NCI-H446 treated with DMSO at 0.1 percent for 48 hours (cell line): ENCODE measurements around the gene TNRC6B.

Experiments used
- DNase-seq: peaks from one replicate; lab custom pipeline; 2025; lab: John Stamatoyannopoulos, UW

The TNRC6B gene

DNA sequence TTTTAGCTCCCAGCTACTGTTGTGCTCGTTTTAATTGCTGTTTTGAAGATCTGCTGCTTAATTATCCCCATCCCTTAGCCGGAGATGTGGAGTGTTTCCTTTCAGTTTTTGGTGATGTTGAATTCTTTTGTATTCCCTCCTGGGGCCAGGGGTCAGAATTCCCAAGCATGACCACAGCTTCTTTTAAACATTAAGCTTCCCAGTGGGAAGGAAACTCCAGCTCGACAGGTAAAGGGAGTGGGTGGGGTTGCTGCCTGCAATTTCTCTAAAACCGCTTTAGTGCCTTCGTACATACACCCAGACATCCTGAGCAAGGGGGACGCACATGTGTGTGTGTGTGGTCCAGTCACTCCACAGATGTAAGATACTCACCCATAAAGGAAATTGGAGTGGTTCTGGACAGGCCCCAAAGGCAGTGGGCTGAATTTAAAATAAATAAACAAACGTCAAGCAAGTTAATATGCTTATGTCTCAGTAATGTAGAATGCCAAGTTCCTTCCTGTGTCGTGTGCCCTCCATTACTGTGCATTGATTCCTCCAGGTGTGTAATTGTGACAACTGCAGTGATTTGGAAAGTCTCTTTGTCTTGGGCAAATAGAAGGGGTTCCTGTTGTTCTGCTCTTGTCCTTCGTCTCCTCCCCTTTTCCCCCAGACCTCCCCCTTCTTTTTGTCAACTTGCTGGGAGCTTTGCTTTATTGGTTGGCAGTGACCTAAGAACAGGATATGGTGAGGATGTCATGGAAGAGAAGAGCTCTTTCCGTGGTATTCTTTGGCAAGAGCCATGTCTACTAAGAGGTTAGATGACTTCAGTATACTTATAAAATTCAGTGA lies 149.4 kb downstream of the TNRC6B start:
- no peak for DNase-seq

DNA sequence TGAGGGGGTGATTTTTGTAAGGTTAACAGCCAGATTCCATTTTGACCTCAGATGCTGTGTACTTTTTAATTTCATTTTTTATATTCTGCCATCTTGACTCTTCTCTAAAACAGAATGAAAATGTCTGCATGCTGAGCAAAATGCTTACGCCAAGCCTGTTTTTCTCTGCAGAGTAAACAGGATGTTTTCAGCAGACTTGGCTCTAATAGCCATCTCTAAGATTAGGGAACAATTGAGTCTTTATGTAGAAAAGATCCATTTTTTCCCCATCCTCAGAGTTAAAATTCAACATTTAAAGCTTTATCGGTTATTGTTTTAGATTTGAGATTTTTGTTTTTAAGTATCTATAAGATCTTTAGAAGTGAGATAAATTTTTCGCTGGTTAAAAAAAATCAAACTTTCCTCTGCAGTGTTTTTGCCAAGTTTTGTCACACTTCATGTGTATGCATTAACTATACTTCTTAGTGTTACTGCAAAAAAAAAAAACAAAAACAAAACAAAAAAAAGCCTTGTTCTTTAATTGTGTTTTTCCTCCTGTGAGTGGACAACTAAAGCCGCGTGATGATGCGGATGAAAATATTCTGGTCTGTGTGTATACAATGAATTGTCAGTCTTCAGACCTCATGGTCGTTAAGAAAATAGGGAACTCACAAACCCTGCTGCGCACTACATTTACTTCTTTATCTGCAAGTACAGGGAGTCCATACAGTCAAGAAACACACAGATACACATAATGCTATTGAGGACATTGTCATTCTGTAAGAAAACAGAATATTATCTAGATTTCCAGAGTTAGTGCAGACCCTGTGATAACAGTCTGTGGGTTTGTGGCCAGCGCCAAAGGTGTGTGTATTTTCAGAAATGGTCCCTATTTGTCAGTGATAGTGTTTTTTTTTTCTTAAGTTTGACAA lies 151.1 kb downstream of the TNRC6B start:
- no peak for DNase-seq

DNA sequence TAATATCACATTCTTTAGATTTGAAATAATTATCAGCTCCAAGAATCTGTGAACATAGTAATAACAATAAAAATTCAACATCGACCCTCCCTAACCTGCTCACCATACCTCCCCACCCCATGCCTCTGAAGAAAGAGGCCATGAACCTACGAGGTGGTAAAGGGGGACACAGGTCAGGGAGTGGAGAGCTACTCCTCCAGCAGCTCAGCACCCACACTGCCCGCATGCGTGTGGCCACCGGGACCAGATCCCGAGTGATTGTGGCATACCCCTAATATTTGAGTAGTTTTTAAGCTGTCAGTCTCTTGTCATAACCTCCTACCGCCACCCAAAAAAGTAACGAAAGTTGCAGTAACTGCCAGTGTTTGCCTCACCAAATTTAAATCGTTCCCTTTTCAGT lies 151.7 kb downstream of the TNRC6B start:
- no peak for DNase-seq

DNA sequence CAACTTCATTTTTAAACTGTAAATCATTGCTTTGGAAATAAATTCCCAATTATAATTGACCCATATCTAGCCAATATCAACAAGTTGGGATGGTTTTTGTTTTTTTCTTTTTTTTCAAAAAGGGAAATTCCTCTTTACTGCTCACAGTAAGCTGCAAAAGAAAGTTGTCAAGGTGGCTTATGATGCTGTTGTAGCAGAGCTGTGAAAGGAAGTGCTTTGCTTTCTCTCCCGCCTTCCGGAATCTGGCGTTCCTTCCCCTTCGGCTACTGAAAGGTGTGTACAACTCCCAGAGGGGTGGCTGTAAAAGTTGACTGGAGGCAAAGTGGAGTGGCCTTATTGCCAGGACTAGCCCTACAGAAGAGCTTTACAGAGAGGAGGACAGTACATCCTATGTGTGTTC lies 152.4 kb downstream of the TNRC6B start:
- DNase-seq, result no peak

DNA sequence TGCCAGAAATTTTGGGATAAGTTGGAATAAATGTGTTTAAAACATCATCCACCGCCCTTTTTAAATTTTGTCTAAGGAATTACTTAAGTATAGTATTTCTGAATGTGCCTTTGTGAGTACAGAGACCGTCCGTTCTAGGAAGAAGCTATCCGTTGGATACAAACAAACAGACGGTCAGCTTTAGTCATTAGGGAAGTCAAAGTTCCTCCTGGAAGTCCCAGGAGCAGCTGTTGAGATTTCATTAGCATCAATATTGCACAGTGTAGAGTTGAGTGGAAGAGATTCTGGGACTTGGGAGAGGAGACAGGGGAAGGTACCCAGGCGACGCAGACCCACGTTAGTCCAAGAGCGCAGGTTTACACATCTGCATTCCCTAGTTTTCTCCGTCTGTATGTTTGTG lies 152.9 kb downstream of the TNRC6B start:
- DNase-seq, result no peak

DNA sequence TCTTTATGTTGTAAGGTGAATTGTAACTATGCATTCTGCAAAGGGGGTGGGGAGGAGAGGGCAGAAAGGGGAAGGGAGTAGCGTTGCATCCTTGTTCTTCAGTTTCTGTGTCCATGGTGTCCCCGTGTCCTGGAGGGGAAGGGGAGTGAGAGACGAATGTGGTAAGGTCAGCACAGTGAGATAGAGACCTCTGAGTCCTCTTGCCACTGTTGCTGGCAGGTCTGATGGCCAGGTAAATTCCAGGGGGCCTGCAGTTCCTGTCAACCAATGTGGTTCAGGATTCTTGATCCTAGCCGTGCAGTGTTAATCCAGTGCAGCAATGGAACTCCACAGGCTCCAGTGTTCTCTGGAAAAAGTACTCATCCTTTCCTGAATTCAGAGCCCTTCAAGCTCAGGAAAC lies 154.0 kb downstream of the TNRC6B start:
- DNase-seq, result no peak

DNA sequence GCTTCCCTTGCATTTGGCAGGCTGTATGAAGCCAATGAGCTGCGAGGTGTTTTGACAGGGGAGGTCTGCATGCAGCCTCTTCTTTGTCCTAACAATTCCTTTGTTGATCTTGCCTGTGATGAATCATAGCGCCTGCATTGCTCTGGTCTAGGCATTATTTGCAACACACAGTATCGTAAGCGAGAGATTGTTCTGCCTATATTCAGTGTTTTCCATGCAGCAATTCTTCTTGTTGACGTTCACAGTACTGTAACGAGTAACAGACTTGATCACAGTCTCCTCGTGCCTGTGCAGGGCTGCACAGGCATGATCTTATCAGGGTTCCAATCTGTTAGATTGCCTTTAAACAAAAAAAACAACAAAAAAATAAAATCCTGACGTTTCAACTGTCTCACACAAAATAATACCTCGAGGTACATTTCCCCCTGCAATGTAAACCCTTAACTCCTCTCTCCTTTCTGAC lies 154.6 kb downstream of the TNRC6B start:
- DNase-seq, result no peak

DNA sequence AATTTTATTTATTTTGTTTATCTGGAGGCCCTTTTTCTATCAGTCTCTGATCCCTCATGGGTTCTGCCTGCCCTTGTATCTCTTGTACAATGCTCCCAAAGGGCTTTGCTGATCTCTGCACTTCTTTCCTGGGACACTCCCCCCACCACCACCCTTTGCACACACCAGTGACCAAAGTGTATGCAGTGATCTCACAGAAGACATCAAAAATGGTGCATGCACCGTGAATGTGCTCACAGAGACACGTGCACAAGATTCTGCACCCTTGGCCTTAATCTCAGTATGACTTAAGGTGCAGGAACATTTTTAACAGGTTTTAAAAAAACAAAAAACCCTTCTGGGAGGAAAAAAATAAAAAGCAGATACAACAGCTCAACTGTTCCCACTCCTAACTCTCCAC lies 156.3 kb downstream of the TNRC6B start:
- DNase-seq, result no peak

DNA sequence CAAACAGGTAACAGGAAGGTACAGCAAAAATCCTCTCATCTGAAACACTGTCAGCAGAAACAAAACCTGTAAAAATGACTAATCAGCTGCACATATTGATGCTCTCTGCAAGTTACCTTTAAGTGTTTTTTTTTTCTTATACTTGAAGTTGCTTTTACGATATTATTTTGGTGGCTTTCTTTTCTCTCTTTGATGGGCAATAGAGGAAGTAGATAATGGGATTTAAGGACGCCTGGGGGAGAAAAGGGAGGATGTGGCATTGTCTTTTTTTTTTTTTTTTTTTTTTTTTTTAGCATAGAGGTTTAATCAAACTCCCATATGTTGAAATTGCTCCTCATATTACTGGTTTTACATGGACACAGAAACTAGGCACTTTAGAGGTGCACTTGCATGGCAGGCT lies 157.2 kb downstream of the TNRC6B start:
- DNase-seq, result no peak

DNA sequence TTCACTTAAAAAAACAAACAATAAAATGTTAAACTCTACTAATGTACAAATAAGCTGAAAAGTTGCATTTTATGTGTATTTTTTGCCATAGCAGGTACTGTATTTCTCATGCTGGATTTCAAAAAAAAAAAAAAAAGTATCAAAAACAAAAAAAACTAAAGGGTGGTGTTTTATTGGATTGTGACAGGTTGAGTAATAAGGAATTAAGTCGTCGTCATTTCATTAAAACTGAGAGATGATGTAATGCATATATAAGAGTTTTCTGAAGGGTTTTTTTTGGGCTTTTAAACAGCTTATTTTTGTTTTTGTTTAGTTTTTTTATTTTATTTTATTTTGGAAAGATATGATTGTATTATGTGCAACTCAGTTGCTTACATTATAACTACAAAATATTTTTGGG lies 157.6 kb downstream of the TNRC6B start:
- DNase-seq, result no peak

DNA sequence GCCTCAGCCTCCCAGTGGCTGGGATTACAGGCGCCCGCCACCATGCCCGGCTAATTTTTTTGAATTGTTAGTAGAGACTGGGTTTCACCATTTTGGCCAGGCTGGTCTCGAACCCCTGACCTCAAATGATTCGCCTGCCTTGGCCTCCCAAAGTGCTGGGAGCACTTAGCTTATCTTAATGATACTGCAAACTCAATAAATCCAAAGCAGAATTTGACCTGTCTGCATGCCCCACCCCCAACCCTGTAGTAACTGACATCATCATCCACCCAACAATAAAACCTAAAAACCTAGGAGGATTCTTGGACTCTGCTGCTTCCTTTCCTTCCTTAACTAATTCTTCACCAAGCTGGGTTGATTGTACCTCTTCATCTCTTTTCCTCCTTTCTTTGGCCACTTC lies 162.3 kb downstream of the TNRC6B start:
- DNase-seq, result no peak

DNA sequence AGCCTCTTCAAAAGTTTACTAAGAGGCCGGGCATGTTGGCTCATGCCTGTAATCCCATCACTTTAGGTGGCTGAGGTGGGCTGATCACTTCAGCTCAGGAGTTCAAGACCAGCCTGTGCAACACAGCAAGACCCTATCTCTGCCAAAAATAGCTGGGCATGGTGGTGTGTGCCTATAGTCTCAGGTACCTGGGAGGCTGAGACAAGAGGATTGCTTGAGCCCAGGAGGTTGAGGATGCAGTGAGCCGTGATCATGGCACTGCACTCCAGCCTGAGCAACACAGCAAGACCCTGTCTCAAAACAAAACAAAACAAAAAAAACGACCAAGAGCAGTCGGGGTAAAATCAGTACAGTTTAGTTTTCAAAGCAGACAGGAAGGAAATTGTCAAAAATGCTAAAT lies 163.9 kb downstream of the TNRC6B start:
- DNase-seq, result no peak

DNA sequence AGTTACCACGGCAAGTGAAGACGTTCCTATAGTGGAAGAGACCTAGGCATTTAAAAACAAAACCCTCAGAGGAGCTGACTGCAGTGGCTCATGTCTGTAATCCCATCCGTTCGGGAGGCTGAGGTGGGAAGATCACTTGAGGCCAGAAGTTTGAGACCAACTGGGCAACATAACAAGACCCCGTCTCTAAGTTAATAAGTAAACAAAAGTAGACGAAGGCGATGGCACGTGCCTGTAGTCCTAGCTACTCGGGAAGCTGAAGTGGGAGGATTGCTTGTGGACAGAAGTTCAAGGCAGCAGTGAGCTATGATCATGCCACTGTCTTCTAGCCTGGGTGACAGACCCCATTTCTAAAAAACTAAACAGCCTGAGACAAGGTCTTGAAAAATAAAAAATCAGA lies 164.8 kb downstream of the TNRC6B start:
- no peak for DNase-seq

DNA sequence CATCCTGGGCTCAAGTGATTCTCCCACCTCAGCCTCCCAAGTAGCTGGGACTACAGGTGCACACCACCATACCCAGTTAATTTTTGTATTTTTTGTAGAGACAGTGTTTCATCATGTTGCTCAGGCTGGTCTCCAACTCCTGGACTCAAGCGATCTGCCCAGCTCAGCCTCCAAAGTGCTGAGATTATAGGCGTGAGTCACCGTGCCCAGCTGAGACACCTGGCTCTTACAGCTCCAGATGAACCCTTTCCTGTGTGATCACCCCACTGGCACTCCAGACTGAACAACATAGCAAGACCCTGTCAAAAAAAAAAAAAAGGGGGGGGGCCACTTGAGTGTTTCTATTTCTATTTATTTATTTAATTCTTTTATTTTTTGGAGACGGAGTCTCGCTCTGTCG lies 167.5 kb downstream of the TNRC6B start:
- no peak for DNase-seq

DNA sequence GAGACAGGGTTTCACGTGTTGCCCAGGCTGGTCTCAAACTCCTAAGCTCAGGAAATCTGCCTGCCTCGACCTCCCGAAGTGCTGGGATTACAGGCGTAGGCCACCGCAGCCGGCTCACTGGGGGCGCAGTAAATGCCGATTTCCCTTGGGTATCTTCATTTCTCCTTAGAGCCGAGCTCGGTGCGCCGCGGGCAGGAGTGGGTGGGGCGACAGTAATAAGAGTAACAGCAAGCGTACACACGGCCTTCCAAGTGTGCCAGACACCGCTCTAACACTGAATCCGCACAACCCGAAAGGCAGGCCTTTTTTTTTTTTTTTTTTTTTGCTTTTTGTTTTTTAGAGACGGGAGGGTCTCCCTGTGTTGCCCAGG lies 168.1 kb downstream of the TNRC6B start:
- no peak for DNase-seq

DNA sequence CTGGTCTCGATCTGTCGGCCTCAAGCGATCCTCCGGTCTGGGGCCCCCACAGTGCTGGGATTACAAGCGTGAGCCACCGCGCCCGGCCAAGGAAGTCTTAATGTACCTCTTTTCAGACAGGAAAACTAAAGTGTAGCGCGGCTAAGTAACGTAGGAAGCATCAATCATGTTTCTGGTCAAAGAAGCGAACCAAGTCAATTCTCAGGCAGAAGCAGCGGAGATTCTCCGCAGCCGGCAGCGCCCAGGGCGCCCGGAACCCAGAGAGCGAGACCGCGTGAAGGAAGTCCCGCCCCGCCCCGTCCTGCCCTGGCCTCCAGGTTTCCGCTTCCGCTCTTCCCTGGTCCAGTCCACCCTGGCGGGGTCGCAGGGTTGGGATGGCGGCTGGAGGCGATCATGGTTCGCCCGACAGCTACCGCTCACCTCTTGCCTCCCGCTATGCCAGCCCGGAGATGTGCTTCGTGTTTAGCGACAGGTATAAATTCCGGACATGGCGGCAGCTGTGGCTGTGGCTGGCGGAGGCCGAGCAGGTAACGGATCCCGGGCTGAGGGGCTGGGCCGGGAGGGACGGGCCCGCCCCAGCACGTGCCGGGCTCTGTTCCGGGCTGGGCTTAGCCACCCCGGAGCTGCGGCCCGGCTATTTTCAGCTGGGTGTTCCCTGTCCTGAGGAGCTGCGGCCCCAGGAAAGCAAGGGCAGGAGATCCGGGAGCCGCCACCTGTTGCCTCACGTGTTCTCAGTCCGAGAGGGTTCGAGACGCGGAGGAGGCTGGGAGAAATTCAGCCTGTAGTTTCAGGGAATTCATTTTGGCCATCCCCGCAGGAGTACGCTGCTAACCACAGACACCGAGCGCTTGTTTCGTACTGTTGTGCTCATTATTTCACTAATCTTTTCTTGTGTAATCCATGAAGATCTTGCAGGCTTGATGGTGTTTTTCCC lies 168.7 kb downstream of the TNRC6B start, which contains the start of gene ADSL:
TSS of gene ADSL (plus strand) at position 316 of the 934 bp plus-strand sequence. CDS start at position 375, 59 bp downstream.
- peak; percentile 45 for DNase-seq

DNA sequence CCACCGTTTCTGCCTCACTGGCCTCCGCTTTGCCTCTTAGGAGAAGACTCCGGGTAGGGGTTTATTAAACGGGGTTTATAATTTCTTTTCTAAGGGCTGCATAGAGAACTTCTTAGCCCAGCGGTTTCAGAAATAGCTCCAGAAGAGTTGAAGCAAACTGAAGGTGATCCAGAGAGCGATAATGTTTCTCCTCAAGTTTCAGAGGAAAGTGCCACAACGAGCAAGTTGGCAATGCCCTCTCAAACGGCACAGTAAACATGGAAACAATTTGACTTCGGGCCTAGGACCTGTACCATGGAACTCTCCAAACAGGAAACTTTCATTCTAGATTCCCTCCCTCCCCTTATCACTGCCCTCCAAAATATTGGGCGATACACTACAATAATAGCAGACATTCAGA lies 169.6 kb downstream of the TNRC6B start:
- no peak for DNase-seq

DNA sequence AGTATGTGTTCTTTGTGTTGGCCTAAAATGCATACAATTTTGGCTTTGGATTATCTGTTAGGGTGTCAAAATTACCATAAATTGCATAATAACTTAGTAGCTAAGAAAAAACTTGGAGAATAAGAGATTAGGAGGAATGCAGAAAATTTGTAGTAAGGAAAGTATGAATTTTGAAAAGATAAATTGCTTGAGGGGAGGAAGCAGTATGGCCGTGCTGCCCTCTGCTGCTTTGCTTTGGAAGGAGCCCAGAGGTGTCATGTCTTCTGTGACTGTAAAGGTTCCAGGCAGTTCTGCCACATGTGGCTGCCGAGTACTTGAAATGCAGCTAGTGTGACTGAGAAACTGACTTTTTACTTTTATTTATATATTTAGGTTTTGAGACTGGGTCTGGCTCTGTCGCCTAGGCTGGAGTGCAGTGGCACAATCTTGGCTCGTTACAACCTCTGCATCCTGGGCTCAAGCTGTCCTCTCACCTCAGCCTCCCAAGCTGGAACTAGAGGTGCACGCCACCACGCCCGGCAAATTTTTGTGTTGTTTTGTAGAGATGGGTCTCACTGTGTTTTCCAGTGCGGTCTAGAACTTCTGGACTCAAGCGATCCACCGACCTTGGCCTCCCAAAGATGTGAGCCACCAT lies 170.4 kb downstream of the TNRC6B start:
- DNase-seq, result peak; percentile 7

DNA sequence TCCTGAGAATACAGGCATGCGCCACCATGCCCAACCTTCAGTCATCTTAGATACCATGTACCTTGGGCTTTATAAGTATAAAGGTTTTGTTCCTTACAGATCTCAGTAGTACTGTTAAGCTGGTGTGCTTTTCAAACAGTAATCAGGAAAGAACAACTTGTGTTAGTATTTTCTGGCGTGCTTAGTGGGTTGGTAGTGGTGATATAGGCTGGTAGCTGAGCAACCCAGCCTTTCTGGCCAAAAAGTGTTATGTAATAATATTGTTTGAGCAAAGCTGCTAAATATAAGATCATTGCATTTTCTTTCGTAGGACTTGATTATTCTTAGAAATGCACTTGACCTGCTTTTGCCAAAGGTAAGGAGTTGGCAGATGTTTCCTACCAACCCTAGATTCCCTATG lies 175.0 kb downstream of the TNRC6B start:
- DNase-seq, result no peak

DNA sequence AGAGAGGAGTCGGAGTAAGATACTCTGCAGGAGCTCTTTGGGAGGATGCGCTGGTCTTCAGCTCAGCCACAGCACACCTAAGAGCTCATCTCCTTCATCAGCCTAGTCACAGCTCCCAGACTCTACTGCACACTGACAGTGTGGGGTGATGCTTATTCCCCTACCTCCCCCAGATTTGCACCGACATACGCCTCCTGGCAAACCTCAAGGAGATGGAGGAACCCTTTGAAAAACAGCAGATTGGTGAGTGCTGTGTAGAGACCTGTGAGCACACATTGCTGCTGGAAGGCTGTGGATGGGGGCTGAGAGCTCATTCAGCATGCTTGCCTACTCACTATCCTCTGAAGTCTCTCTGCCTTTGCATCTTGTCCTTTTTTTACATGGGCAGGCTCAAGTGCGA lies 183.4 kb downstream of the TNRC6B start:
- DNase-seq, result no peak

DNA sequence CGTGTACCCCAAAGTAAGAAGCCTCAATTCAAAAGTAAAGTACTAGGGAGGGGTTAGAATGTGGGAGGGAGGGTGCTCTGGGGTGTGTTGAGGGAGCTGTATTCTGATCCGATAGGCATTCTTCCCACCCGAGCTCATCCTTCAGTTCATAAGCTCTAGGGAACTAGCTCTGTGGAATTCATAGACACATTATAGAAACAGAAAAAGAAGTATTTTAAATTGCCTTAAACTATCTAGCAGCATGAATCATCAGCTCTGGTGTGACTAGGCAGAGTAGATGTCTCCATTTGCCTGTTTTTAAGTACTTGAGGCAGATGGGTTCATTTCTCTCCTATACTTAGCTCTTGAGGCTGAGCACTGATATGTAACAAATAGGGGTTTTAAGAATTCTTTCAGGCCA lies 185.3 kb downstream of the TNRC6B start:
- no peak for DNase-seq
